ENCODE results near the gene NPFF.

- TF ChIP-seq CTCF (IDR thresholded peaks at IDR 0.05) (no peak), POLR2A (IDR thresholded peaks at IDR 0.05) (no peak)
Measured at GRCh38 chr12:53507603-53507885, 260 bp upstream of the NPFF start.
